Colonic mucosa (tissue), 4 donors: ENCODE data around the gene FAM187B. TPM values are rescaled to one million over a fixed set of nuclear protein-coding genes. Genes with fewer than 3 reads are reported as not detected.

Source experiments
- DNase-seq: peaks from one replicate; pipeline ENCODE4 v3.0.0-alpha.2; 2020
- H3K27ac ChIP-seq: fragments of 200-600 bp; one replicate; pipeline ENCODE4 v1.8.0; 2021
- H3K27me3 ChIP-seq: fragments of 200-600 bp; one replicate; pipeline ENCODE4 v1.8.0; 2021
- H3K36me3 ChIP-seq: fragments of 200-600 bp; one replicate; pipeline ENCODE4 v1.8.0; 2021
- H3K4me1 ChIP-seq: fragments of 200-600 bp; one replicate; pipeline ENCODE4 v1.8.0; 2021; ENCODE audit warnings: mild to moderate bottlenecking
- H3K4me3 ChIP-seq: fragments of 200-600 bp; one replicate; pipeline ENCODE4 v1.8.0; 2021
- H3K9ac ChIP-seq, 2 donors: one replicate each; pipeline ENCODE4 v1.7.0; 2013; ENCODE audit warnings: control low read depth in 2 of 2, low read depth in 2 of 2, low read length in 2 of 2
- H3K9me3 ChIP-seq: fragments of 200-600 bp; one replicate; pipeline ENCODE4 v1.8.0; 2021
- CTCF ChIP-seq: fragments of 200-600 bp; IDR thresholded peaks from one replicate; pipeline ENCODE4 v1.8.0; 2022; ENCODE audit warnings: antibody characterized with exemption, mild to moderate bottlenecking
- intact Hi-C: fragments of 100-400 bp; cut with DNase I; formaldehyde crosslinking; loops from one replicate; pipeline ENCODE4 v1.14.1; 2022
- total RNA-seq, 2 donors: library from RNA; stranded (reverse); fragmentation: NEBNext Ultra II Directional in 1 of 2; extraction: Animal tissue kit (Norgen Biotek cat#: 25700) in 1 of 2; gene quantifications; one replicate each; pipeline ENCODE4 v1.2.1, GENCODE V29; 2021
- donor health status: healthy.
- donor health status: DM: no; HTN: no; CAD: no.
- donor health status: DM: no; HTN: no; CAD: no.

FAM187B gene
- total RNA-seq, 2 donors from 2014 or later: not detected

- no peaks in the 10 kb centered on the region for H3K9me3 ChIP-seq
- no peak overlapping the region for H3K27ac ChIP-seq
- no peak for DNase-seq
- H3K27me3 ChIP-seq: no peaks in the 10 kb centered on the region
- TF ChIP-seq CTCF: no peak
- no peaks in the 10 kb centered on the region for H3K36me3 ChIP-seq
- intact Hi-C loops: loop anchor here (10.0 kb wide), 1 partner anchor 121 kb away; the partner anchor contains the start of gene FXYD7
- H3K4me3 ChIP-seq: no peak overlapping the region
- peaks cover 5% of the 10 kb centered on the region for H3K4me1 ChIP-seq
- peak overlapping the region in 1 of 2 donors; percentile 23 for H3K9ac ChIP-seq
Observed at GRCh38 chr19:35265126-35265899, 36.8 kb upstream of the FAM187B start.

DNA sequence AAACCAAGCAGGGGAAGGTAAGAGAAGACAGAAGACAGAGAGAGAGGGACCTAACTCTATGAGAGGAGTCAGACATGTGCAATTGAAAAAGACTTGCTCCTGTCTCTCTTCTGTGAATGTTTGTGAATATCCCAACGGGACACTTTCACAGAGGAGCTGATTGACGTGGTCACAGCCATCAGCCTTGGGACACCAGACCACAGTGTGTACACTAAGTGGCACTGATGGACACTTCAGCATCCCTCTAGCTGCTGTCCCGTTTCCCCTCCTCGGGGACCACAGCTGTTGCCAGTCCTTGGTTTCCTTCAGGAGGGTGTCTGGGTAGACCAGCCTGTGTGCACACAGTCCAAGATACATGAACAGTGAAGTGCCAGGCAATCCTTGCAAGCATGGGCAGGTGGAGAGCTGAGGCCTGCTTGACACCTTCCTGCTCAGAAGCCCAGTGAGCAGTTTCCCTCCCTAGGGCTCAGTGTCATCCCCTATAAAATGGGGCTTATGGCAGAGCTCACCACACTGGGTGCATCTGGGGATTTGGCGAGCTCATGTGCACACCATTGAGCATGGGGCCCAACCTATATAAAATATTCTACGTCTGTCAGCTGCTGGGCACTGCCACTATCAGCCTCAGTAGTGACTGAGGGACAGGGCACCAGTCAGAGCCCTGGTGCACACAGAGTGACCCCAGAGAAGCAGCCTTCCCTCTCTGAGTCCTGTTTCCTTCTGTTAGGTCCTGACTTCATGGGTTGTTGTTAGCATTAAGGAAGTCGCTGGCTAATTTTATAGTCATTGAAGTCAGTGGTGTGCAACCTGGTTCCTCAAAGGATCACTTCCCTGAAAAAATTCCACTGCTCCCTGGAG lies 36.0 kb upstream of the FAM187B start:
- Histone ChIP-seq H3K9me3 (no peaks in the 10 kb centered on the region), H3K4me3 (no peak overlapping the region), H3K36me3 (no peaks in the 10 kb centered on the region), H3K27ac (no peak overlapping the region), H3K4me1 (no peaks in the 10 kb centered on the region), H3K9ac (no peak overlapping the region), H3K27me3 (no peaks in the 10 kb centered on the region)
- TF ChIP-seq CTCF: no peak
- DNase-seq: no peak
- intact Hi-C loops: loop anchor here (10.0 kb wide), 1 partner anchor 120 kb away; the partner anchor contains the start of gene FXYD7

GRCh38 chr19:35262101-35262761 lies 33.7 kb upstream of the FAM187B start:
- H3K27me3 ChIP-seq: no peaks in the 10 kb centered on the region
- no peak overlapping the region for H3K4me3 ChIP-seq
- no peaks in the 10 kb centered on the region for H3K4me1 ChIP-seq
- H3K9ac ChIP-seq: no peak overlapping the region
- no peaks in the 10 kb centered on the region for H3K9me3 ChIP-seq
- H3K36me3 ChIP-seq: no peaks in the 10 kb centered on the region
- no peak for TF ChIP-seq CTCF
- intact Hi-C loops: loop anchor here (10.0 kb wide), 1 partner anchor 117 kb away; the partner anchor contains the start of gene FXYD7
- DNase-seq: peak; percentile 18
- no peak overlapping the region for H3K27ac ChIP-seq

DNA sequence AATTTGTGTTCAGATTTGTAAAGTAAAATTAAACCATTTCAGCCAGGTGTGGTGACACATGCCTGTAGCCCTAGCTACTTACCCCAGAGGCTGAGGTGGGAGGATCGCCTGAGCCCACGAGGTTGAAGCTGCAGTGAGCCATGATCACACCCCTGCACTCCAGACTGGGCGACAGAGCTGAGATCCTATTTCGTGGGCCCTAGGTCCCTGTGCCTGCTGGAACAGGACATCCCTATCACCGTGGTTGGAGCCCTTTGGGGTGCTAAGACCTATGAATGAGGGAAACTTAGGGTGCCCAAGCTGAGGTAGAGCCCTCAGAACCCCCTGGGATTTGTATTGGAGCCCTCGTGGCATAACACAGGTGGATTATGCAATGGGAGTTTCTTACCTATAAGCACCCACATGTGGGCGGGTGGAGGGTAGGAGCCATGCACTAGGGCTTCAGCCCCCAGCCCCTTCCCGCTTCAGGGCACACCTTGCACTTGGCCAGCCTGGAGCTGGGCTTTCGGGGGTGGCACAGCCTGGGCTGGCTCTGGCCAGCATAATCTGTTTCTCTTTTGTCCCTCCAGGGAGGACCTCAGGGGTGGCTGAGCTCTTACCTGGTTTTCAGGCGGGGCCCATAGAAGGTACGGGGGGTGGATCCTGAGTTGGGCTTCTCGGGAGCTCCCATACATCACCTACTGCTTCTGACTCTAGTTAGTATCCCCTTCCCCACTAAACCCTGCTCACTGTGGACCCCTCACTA lies 33.0 kb upstream of the FAM187B start:
- TF ChIP-seq CTCF: no peak
- Histone ChIP-seq H3K9ac (no peak overlapping the region), H3K27ac (no peak overlapping the region), H3K4me3 (no peak overlapping the region), H3K27me3 (no peaks in the 10 kb centered on the region), H3K36me3 (no peaks in the 10 kb centered on the region), H3K4me1 (no peaks in the 10 kb centered on the region), H3K9me3 (no peaks in the 10 kb centered on the region)
- peak; percentile 14 for DNase-seq
- intact Hi-C loops: loop anchor here (10.0 kb wide), 1 partner anchor 117 kb away; the partner anchor contains the start of gene FXYD7
